Breast epithelium (tissue), 4 donors: ENCODE measurements around the gene NPS. TPM values are rescaled to one million over a fixed set of nuclear protein-coding genes. Genes with fewer than 3 reads are reported as not detected.

Experiments
- DNase-seq, 2 donors: peaks; one replicate each; pipeline ENCODE4 v3.0.0-alpha.2; 2019; ENCODE audit warnings: low spot score in 2 of 2
- H3K27ac ChIP-seq, 2 donors: fragments of 200-600 bp; sonication (generic) in 1 of 2; one replicate each; pipeline ENCODE4 v1.5.1; 2016 to 2019; ENCODE audit warnings: mild to moderate bottlenecking in 1 of 2
- H3K27me3 ChIP-seq, 2 donors: fragments of 200-600 bp; sonication (generic) in 1 of 2; one replicate each; pipeline versions ENCODE4 v1.5.1 to v1.6.0; 2017 to 2019; ENCODE audit warnings: control low read depth in 1 of 2, mild to moderate bottlenecking in 1 of 2
- H3K36me3 ChIP-seq: fragments of 200-600 bp; one replicate; pipeline ENCODE4 v1.5.1; 2019
- H3K4me1 ChIP-seq, 2 donors: fragments of 200-600 bp; sonication (generic); one replicate each; pipeline ENCODE4 v1.5.1; 2016 to 2019; ENCODE audit warnings: control low read depth in 1 of 2
- H3K4me3 ChIP-seq, 3 donors: fragments of 200-600 bp; sonication (generic); 1 replicate in 2 of 3; 2 replicates in 1 of 3; pipeline ENCODE4 v1.5.1; 2016 to 2019; ENCODE audit warnings: mild to moderate bottlenecking in 3 of 3, moderate library complexity in 2 of 3
- H3K9me3 ChIP-seq, 2 donors: fragments of 200-600 bp; sonication (generic) in 1 of 2; one replicate each; pipeline ENCODE4 v1.5.1; 2016 to 2019; ENCODE audit warnings: control low read depth in 1 of 2
- POLR2A ChIP-seq: fragments of 450-650 bp; IDR thresholded peaks from one replicate; pipeline ENCODE4 v1.6.1; 2016; ENCODE audit warnings: antibody characterized with exemption, mild to moderate bottlenecking, moderate library complexity
- POLR2AphosphoS5 ChIP-seq, 3 donors: sonication (generic); formaldehyde crosslinking; IDR thresholded peaks; one replicate each; pipeline ENCODE4 v1.6.1; 2017; ENCODE audit warnings: antibody characterized with exemption in 3 of 3
- intact Hi-C: fragments of 100-400 bp; cut with DNase I; formaldehyde crosslinking; loops from one replicate; pipeline ENCODE4 v1.15.1; 2023; ENCODE audit warnings: low total_unique reads
- total RNA-seq, 3 donors: library from RNA; depleted of rRNA; stranded (reverse); fragments of >200 nt; gene quantifications; one replicate each; pipeline ENCODE4 v1.1.0, GENCODE V29; 2016
- TF ChIP-seq, protein P1 (sequence below), 3 donors: fragments of 450-650 bp; IDR thresholded peaks; one replicate each; pipeline ENCODE4 v1.5.1; 2016 to 2017; ENCODE audit warnings: antibody characterized with exemption in 3 of 3, mild to moderate bottlenecking in 3 of 3, moderate library complexity in 3 of 3

Gene NPS
- total RNA-seq, 3 donors from 2014 or later, result not detected

- Histone ChIP-seq H3K36me3 (no peaks in the 10 kb centered on the region), H3K27ac (peak overlapping the region; percentile 25 to 32), H3K4me1 (no peaks in the 10 kb centered on the region), H3K27me3 (no peaks in the 10 kb centered on the region), H3K9me3 (peaks cover 0 to 4% of the 10 kb centered on the region in 2 donors), H3K4me3 (no peak overlapping the region)
- peak in 1 of 2 donors; percentile 48 for DNase-seq
- intact Hi-C loops, result no loop called here
- TF ChIP-seq POLR2A, result no peak
- TF ChIP-seq POLR2AphosphoS5 (IDR thresholded peaks at IDR 0.05), result no peak
Observed at GRCh38 chr10:127535802-127536515, 13.2 kb upstream of the NPS start.

GRCh38 chr10:127536972-127537760 lies 11.9 kb upstream of the NPS start:
- TF ChIP-seq, protein P1, sequence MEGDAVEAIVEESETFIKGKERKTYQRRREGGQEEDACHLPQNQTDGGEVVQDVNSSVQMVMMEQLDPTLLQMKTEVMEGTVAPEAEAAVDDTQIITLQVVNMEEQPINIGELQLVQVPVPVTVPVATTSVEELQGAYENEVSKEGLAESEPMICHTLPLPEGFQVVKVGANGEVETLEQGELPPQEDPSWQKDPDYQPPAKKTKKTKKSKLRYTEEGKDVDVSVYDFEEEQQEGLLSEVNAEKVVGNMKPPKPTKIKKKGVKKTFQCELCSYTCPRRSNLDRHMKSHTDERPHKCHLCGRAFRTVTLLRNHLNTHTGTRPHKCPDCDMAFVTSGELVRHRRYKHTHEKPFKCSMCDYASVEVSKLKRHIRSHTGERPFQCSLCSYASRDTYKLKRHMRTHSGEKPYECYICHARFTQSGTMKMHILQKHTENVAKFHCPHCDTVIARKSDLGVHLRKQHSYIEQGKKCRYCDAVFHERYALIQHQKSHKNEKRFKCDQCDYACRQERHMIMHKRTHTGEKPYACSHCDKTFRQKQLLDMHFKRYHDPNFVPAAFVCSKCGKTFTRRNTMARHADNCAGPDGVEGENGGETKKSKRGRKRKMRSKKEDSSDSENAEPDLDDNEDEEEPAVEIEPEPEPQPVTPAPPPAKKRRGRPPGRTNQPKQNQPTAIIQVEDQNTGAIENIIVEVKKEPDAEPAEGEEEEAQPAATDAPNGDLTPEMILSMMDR (IDR thresholded peaks at IDR 0.05), result no peak
- TF ChIP-seq POLR2AphosphoS5 (IDR thresholded peaks at IDR 0.05) (no peak), POLR2A (no peak)
- no peaks in the 10 kb centered on the region for H3K4me1 ChIP-seq
- intact Hi-C loops, result no loop called here
- H3K4me3 ChIP-seq, result no peak overlapping the region
- no peaks in the 10 kb centered on the region for H3K27me3 ChIP-seq
- no peaks in the 10 kb centered on the region for H3K36me3 ChIP-seq
- no peak for DNase-seq
- H3K9me3 ChIP-seq, result peaks cover 0 to 4% of the 10 kb centered on the region in 2 donors
- H3K27ac ChIP-seq, result no peak overlapping the region

DNA sequence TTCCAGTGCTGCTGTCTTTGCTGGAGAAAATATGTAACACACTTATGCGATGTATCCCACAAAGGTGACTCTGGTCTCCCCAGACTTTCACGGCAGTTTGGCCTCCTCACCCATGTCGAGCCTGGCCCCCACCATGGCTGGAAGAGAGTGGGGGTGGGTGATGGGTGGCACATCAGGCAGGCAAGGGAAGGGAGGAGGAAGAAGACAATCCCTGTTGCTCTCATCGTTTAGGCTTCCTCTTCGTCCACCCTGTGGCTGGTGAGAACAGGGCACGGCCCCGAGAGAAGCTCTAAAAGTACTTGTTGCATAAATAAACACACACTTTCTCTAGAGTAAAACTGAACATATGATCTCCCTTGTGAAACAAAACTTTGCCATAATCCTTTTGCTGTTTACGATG lies 11.2 kb upstream of the NPS start:
- TF ChIP-seq POLR2AphosphoS5 (IDR thresholded peaks at IDR 0.05), result no peak
- TF ChIP-seq, protein P1 (IDR thresholded peaks at IDR 0.05), result no peak
- TF ChIP-seq POLR2A, result no peak

DNA sequence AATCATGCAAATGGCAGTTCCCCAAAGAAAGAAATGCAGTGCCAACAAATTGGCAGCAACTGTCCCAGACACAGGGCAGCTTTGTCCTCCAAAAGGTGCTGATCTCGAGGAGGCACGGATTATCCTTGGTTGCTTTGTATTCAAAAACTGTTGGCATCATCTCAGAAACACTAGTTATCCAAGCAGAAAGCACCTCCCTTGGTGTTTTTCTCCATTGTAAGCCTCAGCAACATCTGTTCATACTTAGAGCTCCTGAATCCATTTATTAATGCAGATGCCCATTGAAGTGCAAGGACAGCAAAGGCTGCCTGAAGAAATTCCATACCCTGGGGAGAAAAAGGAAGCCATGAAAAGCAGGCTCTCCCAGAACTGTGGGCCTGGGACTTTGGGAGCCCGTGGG lies 1.1 kb upstream of the NPS start:
- Histone ChIP-seq H3K9me3 (peaks cover 4 to 18% of the 10 kb centered on the region in 2 donors), H3K4me3 (no peak overlapping the region), H3K4me1 (no peaks in the 10 kb centered on the region), H3K36me3 (no peaks in the 10 kb centered on the region), H3K27ac (no peak overlapping the region), H3K27me3 (no peaks in the 10 kb centered on the region)
- intact Hi-C loops, result no loop called here
- TF ChIP-seq POLR2AphosphoS5 (IDR thresholded peaks at IDR 0.05), result no peak
- no peak for TF ChIP-seq POLR2A
- TF ChIP-seq, protein P1 (IDR thresholded peaks at IDR 0.05), result no peak
- DNase-seq, result no peak

More for the DNA sequence above, 11.2 kb upstream of the NPS start:
- H3K27me3 ChIP-seq, result no peaks in the 10 kb centered on the region
- no peak for DNase-seq
- no peaks in the 10 kb centered on the region for H3K4me1 ChIP-seq
- intact Hi-C loops, result no loop called here
- no peaks in the 10 kb centered on the region for H3K36me3 ChIP-seq
- H3K9me3 ChIP-seq, result peaks cover 0 to 4% of the 10 kb centered on the region in 2 donors
- no peak overlapping the region for H3K4me3 ChIP-seq
- no peak overlapping the region for H3K27ac ChIP-seq

DNA sequence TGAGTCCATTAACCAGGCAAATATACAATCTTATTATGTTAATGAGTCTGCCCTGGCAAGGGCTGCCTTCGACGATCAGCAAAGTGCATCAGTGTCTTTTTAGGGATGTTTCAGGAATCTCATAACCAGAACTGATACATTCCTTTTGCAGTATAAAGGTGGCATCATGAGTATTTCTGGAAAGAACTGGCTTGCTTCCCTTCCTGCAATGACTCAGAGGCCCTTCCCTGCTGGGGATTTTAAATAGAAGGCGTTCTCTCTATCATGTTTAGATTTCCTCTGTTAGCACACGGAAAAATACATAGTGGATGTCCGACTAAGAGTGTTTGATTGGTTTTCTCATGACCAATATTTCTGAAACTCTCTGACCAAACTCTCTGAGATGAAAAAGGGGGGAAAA lies 1.8 kb downstream of the NPS start:
- no peak overlapping the region for H3K27ac ChIP-seq
- H3K9me3 ChIP-seq, result peaks cover 0 to 3% of the 10 kb centered on the region in 2 donors
- H3K36me3 ChIP-seq, result no peaks in the 10 kb centered on the region
- intact Hi-C loops, result no loop called here
- no peak for DNase-seq
- no peak overlapping the region for H3K4me3 ChIP-seq
- no peak for TF ChIP-seq POLR2A
- TF ChIP-seq POLR2AphosphoS5 (IDR thresholded peaks at IDR 0.05), result no peak
- TF ChIP-seq, protein P1 (IDR thresholded peaks at IDR 0.05), result no peak
- H3K27me3 ChIP-seq, result no peaks in the 10 kb centered on the region
- no peaks in the 10 kb centered on the region for H3K4me1 ChIP-seq
